Liver (tissue), 9 donors: Measurements from ENCODE around the gene RSRC1. TPM values are rescaled to one million over a fixed set of nuclear protein-coding genes. Genes with fewer than 3 reads are reported as not detected.

Source experiments
- DNase-seq: peaks from one replicate; pipeline ENCODE4 v3.0.0-alpha.2; 2017; ENCODE audit warnings: low spot score
- H3K27ac ChIP-seq, 2 donors: one replicate each; pipeline ENCODE4 v1.7.0; 2013; ENCODE audit warnings: inconsistent platforms in 2 of 2, low read length in 2 of 2, control low read depth in 1 of 2, low read depth in 1 of 2, mild to moderate bottlenecking in 1 of 2
- H3K27me3 ChIP-seq, 4 donors: one replicate each; pipeline versions ENCODE4 v1.6.1 to v1.7.0; 2013; ENCODE audit warnings: low read length in 3 of 4, inconsistent platforms in 1 of 4, mild to moderate bottlenecking in 1 of 4, moderate library complexity in 1 of 4; ENCODE audit not compliant: control insufficient read depth in 4 of 4, insufficient read depth in 4 of 4
- H3K36me3 ChIP-seq, 4 donors: one replicate each; pipeline versions ENCODE4 v1.6.1 to v1.7.0; 2013; ENCODE audit warnings: low read length in 3 of 4, mild to moderate bottlenecking in 3 of 4, low read depth in 1 of 4, moderate library complexity in 1 of 4; ENCODE audit not compliant: control insufficient read depth in 4 of 4, insufficient read depth in 3 of 4
- H3K4me1 ChIP-seq, 4 donors: one replicate each; pipeline versions ENCODE4 v1.6.1 to v1.7.0; 2013; ENCODE audit warnings: low read length in 3 of 4, mild to moderate bottlenecking in 3 of 4, moderate library complexity in 1 of 4; ENCODE audit not compliant: control insufficient read depth in 4 of 4, insufficient read depth in 4 of 4
- H3K4me3 ChIP-seq, 3 donors: one replicate each; pipeline versions ENCODE4 v1.6.1 to v1.7.0; 2013; ENCODE audit warnings: low read length in 3 of 3, control low read depth in 1 of 3, low read depth in 1 of 3, mild to moderate bottlenecking in 1 of 3
- H3K9ac ChIP-seq, 2 donors: one replicate each; pipeline ENCODE4 v1.7.0; 2013; ENCODE audit warnings: low read length in 2 of 2, mild to moderate bottlenecking in 2 of 2, moderate library complexity in 2 of 2, control low read depth in 1 of 2, low read depth in 1 of 2
- H3K9me3 ChIP-seq, 4 donors: one replicate each; pipeline versions ENCODE4 v1.6.1 to v1.7.0; 2013; ENCODE audit warnings: low read length in 3 of 4; ENCODE audit not compliant: control insufficient read depth in 4 of 4
- ATF3 ChIP-seq: IDR thresholded peaks from 2 replicates; pipeline ENCODE4 v1.6.1; 2016; ENCODE audit warnings: antibody characterized with exemption
- CTCF ChIP-seq: fragments of 150-350 bp; IDR thresholded peaks from 2 replicates; pipeline ENCODE4 v1.5.1; 2017; ENCODE audit warnings: improper control_type of control experiment, low read depth, low read length; ENCODE audit not compliant: missing input control
- EGR1 ChIP-seq, 2 donors: IDR thresholded peaks; 2 replicates each; pipeline ENCODE4 v1.6.1; 2016 to 2018; ENCODE audit warnings: antibody characterized with exemption in 2 of 2, low read depth in 2 of 2
- FOXA1 ChIP-seq: IDR thresholded peaks from 2 replicates; pipeline ENCODE4 v1.6.1; 2016; ENCODE audit warnings: antibody characterized with exemption
- FOXA2 ChIP-seq: IDR thresholded peaks from 2 replicates; pipeline ENCODE4 v1.6.1; 2016; ENCODE audit warnings: antibody characterized with exemption
- GABPA ChIP-seq, 2 donors: IDR thresholded peaks in 1 of 2; conservative IDR thresholded peaks in 1 of 2; 2 replicates each; pipeline ENCODE4 v1.6.1; 2016; ENCODE audit warnings: antibody characterized with exemption in 2 of 2, mild to moderate bottlenecking in 1 of 2, moderate library complexity in 1 of 2
- HNF4A ChIP-seq, 2 donors: conservative IDR thresholded peaks; 2 replicates each; pipeline ENCODE4 v1.6.1; 2016; ENCODE audit warnings: antibody characterized with exemption in 2 of 2, mild to moderate bottlenecking in 2 of 2
- HNF4G ChIP-seq: IDR thresholded peaks from 2 replicates; pipeline ENCODE4 v1.6.1; 2016; ENCODE audit warnings: antibody characterized with exemption
- JUND ChIP-seq, 2 donors: IDR thresholded peaks; 2 replicates each; pipeline ENCODE4 v1.6.1; 2016; ENCODE audit warnings: antibody characterized with exemption in 2 of 2
- MAX ChIP-seq: IDR thresholded peaks from 2 replicates; pipeline ENCODE4 v1.6.1; 2016; ENCODE audit warnings: antibody characterized with exemption
- NR2F2 ChIP-seq: IDR thresholded peaks from 2 replicates; pipeline ENCODE4 v1.6.1; 2016; ENCODE audit warnings: antibody characterized with exemption
- RAD21 ChIP-seq, 2 donors: IDR thresholded peaks; 2 replicates each; pipeline ENCODE4 v1.6.1; 2016; ENCODE audit warnings: antibody characterized with exemption in 2 of 2, mild to moderate bottlenecking in 2 of 2
- REST ChIP-seq: IDR thresholded peaks from 2 replicates; pipeline ENCODE4 v1.6.1; 2016; ENCODE audit warnings: antibody characterized with exemption, mild to moderate bottlenecking
- RXRA ChIP-seq, 2 donors: IDR thresholded peaks; 2 replicates each; pipeline ENCODE4 v1.6.1; 2017 to 2018; ENCODE audit warnings: antibody characterized with exemption in 2 of 2, mild to moderate bottlenecking in 1 of 2
- SP1 ChIP-seq: IDR thresholded peaks from 2 replicates; pipeline ENCODE4 v1.6.1; 2018; ENCODE audit warnings: antibody characterized with exemption, mild to moderate bottlenecking
- TAF1 ChIP-seq: conservative IDR thresholded peaks from 2 replicates; pipeline ENCODE4 v1.6.1; 2016; ENCODE audit warnings: antibody characterized with exemption, mild to moderate bottlenecking
- YY1 ChIP-seq: IDR thresholded peaks from 2 replicates; pipeline ENCODE4 v1.6.1; 2016; ENCODE audit warnings: antibody characterized with exemption, mild to moderate bottlenecking
- ZBTB33 ChIP-seq: IDR thresholded peaks from 2 replicates; pipeline ENCODE4 v1.6.1; 2016; ENCODE audit warnings: antibody characterized with exemption
- WGBS: extraction: QIAGEN DNeasy Blood & Tissue Kit; methylation state at CpG from one replicate; pipeline ENCODE4 v1.1.7; 2013; 5-methylcytosine and 5-hydroxymethylcytosine counted together
- polyA plus RNA-seq, 2 donors: library from polyadenylated mRNA; stranded (reverse) in 1 of 2; unstranded in 1 of 2; fragments of 200-250 nt in 1 of 2; fragments of >200 nt in 1 of 2; fragmentation: Nextera tagmentation in 1 of 2; extraction: Ambion mirVana in 1 of 2; gene quantifications; one replicate each; pipeline versions ENCODE4 v1.2.1 to v1.2.3, GENCODE V29; 2013 to 2015
- total RNA-seq, 2 donors: library from RNA; depleted of rRNA; stranded (reverse); fragments of >200 nt; gene quantifications; one replicate each; pipeline ENCODE4 v1.2.3, GENCODE V29; 2014
- donor health status: healthy.
- donor health status: healthy.
- donor health status: healthy.
- donor health status: healthy.
- donor health status: healthy.

RSRC1 gene
- total and polyA plus RNA-seq, 4 donors = 7.2 to 30.3 (median 20.7) TPM

GRCh38 chr3:158559504-158559903 lies 449.6 kb downstream of the RSRC1 start:
- TF ChIP-seq HNF4G (no peak), EGR1 (IDR thresholded peaks at IDR 0.05; ENCODE audit: low read depth in 2 of 2) (no peak)
- no peaks in the 10 kb centered on the region for H3K27me3 ChIP-seq
- H3K36me3 ChIP-seq = no peaks in the 10 kb centered on the region
- no peaks in the 10 kb centered on the region for H3K4me1 ChIP-seq
- WGBS = 80% methylated on average over 4 of the region's 4 CpGs
- no peak overlapping the region for H3K27ac ChIP-seq
- H3K4me3 ChIP-seq = no peak overlapping the region
- no peak for DNase-seq
- H3K9me3 ChIP-seq = no peaks in the 10 kb centered on the region
- H3K9ac ChIP-seq = no peak overlapping the region

GRCh38 chr3:158560979-158561378 lies 451.1 kb downstream of the RSRC1 start:
- Histone ChIP-seq H3K36me3 (no peaks in the 10 kb centered on the region), H3K9ac (no peak overlapping the region), H3K27me3 (peaks cover 0 to 4% (median 0%) of the 10 kb centered on the region in 4 donors), H3K27ac (no peak overlapping the region), H3K4me3 (no peak overlapping the region), H3K4me1 (no peaks in the 10 kb centered on the region), H3K9me3 (peaks cover 0 to 3% (median 0%) of the 10 kb centered on the region in 4 donors)
- no peak for TF ChIP-seq YY1
- no peak for TF ChIP-seq MAX
- TF ChIP-seq SP1 = no peak
- TF ChIP-seq FOXA1 = no peak
- TF ChIP-seq CTCF = no peak
- TF ChIP-seq RXRA (IDR thresholded peaks at IDR 0.05) = no peak
- TF ChIP-seq ATF3 = no peak
- TF ChIP-seq NR2F2 = no peak
- TF ChIP-seq EGR1 (IDR thresholded peaks at IDR 0.05; ENCODE audit: low read depth in 2 of 2) = no peak
- TF ChIP-seq FOXA2 = no peak
- no peak for TF ChIP-seq ZBTB33
- no peak for TF ChIP-seq RAD21 (IDR thresholded peaks at IDR 0.05)
- no peak for TF ChIP-seq HNF4A (conservative IDR thresholded peaks at IDR 0.05)
- no peak for TF ChIP-seq HNF4G
- TF ChIP-seq TAF1 = no peak
- no peak for TF ChIP-seq GABPA (IDR thresholded peaks at IDR 0.05 in 1 of 2, conservative IDR thresholded peaks at IDR 0.05 in 1 of 2)
- TF ChIP-seq REST = no peak
- TF ChIP-seq JUND (IDR thresholded peaks at IDR 0.05) = no peak
- no peak for DNase-seq
- 99% methylated on average over 1 of the region's 1 CpG for WGBS
